HG03378 (cell line): ENCODE results near the gene CCDC92.

Experiments used
- ATAC-seq: cut with Tn5 transposase; IDR thresholded peaks from one replicate; pipeline ENCODE4 v1.9.1; 2021; ENCODE audit warnings: mild to moderate bottlenecking, moderate library complexity; ENCODE audit not compliant: unreplicated experiment

CCDC92 gene

DNA sequence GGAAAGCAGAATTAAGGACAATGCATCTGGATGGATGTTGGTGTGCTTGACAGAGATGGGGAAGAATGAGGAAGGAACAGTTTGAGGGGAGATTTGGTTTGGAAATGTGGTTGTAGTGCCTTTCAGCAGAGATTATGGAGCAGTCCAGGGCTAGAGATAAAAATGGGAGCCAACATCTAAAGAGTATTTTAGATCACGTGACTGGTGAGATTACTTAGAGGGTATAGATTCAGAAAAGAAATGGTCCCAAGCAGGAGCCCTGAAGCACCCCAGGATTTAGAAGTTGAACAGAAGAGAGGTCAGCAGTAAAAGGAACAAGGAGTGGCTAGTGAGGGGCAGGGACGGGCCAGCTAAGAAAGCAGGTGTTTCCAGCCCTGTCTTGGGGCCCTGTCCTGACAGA, 30.0 kb upstream of the CCDC92 start:
- ATAC-seq = no peak

GRCh38 chr12:124002021-124002644, 29.5 kb upstream of the CCDC92 start:
- no peak for ATAC-seq

- ATAC-seq = no peak
These were observed 28.7 kb upstream of the CCDC92 start for GRCh38 chr12:124001343-124001742.

GRCh38 chr12:124000111-124000510, 27.5 kb upstream of the CCDC92 start:
- ATAC-seq = no peak

- ATAC-seq = no peak
These were observed 26.3 kb upstream of the CCDC92 start for GRCh38 chr12:123998991-123999359.

DNA sequence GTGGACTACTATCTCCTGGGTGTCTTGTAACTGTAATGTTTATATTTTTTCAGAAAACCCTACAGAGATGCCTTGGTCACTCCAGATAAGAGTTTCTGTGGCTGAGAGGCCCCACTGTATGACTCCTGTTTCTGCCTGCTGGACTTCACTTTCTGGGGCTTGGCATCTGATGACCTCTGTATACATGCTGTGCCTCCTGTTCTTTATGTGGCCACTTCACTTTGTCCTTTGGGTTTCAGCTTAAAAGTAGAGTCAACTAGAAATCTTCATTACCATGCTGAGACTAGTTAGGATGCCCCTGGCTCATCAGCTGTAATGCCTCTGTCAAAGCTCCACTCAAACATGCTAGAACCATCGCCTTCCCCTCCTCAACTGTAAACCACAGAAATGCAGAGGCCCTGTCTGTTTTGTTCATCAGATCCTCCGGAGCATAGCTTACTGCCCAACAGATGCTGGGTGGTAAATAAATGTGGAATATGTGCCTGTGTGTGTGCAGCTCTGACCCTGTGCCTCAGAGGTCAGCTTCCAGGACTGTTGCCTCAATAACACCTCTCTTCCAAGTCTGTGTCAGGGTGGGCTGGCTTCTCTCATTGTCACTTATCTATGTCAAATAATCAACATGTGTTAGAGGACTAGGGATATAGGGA, 25.8 kb upstream of the CCDC92 start:
- ATAC-seq = no peak

- ATAC-seq = no peak
These were observed 25.3 kb upstream of the CCDC92 start for GRCh38 chr12:123997908-123998307.

- no peak for ATAC-seq
These were observed 24.6 kb upstream of the CCDC92 start for GRCh38 chr12:123997033-123997822.

GRCh38 chr12:123996581-123996980, 23.9 kb upstream of the CCDC92 start:
- ATAC-seq = no peak

- ATAC-seq = no peak
These were observed 22.6 kb upstream of the CCDC92 start for GRCh38 chr12:123995023-123995748.

DNA sequence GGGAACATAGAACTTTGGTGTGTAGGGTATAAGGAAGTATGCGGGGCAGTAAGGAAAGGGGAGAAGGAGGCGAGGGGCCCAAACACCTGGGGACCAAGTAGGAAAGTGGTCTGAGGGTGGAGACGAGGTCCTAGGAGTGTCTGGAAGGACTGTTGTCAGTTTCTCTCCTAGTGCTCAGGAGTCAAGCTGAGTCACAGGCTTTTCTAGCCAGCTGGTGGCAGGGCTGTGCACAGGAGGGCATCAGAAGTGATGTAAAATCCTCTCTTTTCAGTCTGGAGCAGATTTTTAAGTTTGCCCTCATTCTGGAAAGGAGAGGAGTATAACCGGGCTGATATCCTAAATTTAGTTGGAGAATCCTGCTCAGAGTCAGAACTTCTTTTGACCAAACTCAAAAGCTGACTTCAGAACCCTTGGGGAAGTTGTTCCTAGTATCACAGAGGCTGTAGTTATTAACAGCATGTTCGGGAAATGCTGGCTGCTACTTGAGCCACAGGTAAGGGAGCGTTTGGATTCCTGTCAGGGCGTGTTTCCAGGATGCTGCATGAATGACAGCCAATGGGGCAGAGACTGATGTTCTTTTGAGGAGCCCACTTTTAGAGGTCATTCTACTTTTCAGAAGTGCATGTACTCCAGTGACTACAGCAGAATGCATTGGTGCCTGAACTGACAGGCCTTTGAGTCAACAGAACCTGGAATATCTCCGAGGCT, 19.6 kb upstream of the CCDC92 start:
- no peak for ATAC-seq

DNA sequence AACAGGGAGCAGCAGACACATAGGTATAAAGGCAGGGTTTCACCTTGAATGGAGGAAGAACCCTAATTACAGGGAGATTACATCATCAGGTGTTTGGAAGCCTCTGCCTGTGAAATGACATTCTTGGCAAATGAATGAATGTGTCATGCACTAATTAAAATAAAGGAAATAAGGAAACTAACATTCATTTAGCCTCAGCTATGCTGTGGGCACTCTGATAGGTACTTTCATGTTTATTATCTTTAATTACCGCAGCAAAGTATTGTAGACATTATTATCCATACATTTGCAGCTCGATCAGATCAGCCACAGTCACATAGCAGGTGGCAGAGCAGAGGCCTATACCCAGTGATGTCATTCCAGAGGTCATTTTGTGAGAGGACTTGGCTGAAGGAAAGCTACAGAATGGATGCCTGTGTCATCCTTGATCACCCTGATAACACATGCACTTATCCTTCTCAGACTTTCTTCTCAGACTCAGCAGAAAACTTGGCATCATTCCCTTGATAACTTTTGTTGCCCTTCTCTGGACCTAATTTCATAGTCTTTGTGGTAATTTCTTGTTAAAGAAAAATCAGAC, 18.8 kb upstream of the CCDC92 start:
- ATAC-seq = no peak

DNA sequence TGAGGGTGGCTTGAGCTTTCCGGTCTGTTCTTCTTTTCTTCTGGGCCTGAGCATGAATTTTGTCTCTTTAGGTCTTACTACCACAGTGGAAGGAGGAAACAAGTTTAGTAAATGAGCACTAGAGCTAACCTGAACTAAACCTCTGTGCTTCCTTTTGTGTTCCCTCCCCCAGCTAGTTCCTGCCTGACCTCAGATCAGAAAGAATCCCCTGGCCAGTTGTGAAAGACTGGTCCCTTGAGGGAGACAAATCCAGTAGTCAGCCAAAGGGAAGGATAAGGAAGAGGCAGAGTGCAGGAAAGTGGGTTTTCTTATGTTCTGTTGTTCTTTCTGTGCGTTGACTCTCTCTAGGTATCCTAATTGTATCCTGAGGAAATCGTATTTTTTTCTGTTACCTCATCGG, 17.9 kb upstream of the CCDC92 start:
- ATAC-seq = no peak

DNA sequence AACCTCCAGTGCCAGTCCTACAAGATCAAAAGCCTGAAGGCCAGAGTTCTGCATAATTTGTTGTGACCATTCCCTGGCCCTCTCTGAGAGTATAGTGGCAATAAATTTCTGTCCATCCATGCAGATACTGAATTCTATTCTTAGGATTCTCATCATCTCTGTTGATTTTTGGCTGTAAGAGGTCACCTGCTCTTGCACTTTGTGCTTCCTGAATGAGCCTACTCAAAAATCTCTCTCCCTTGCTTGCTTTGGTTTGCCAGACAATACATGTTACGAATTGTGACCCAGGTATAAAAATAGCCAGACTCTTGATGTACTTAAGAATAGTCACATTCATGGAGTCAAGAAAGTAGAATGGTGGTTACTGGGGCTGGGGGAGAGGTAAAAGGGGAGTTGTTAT, 17.1 kb upstream of the CCDC92 start:
- ATAC-seq = no peak

GRCh38 chr12:123989168-123989567, 16.5 kb upstream of the CCDC92 start:
- ATAC-seq = no peak

- ATAC-seq = no peak
These were observed 14.4 kb upstream of the CCDC92 start for GRCh38 chr12:123987022-123987421.

DNA sequence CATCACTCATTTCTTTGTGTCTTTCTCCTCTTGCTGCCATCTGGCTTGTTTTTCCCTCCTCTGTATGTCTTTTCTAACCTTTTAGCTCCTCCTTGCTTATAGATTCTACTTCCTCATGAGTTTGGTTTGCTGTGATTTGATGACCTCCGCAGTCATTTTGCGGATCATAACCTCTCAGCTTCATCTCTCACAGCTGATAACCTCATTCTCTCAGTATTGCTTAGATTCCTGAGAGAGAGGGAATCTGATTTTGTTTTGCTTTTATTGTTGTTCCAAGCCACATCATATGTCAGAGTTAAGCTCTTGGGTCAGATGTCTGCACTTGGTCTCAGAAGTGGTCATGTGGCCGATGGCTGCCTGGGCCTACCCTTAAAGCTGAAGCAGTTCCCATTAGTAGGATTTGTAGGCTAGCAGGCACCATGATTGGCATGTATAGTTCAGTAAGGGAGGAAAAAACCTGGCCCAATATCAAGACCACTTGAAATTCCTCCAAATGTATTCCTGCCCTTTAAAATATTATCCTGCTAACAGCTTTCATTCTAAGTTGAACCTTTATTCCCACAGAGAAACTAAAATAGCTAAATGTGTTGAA, 13.8 kb upstream of the CCDC92 start:
- no peak for ATAC-seq

DNA sequence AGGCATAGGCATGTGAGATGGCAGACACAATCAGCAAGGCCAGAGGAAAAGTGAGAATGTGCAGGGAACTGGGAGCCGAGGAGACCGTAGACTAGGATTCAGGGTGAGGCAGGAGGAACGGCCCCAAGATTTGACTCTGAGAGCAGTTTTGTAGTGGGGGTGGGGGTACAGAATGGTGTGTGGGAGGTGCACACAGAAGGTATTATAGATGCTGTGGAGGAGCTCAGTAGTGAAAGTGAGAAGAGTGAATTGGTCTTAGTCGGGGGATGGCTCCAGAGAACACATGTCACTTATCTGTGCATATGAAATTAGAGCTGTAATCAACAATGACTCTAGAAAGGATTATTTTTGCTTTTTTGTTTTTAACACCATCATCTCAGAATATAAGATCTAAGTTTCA, 12.3 kb upstream of the CCDC92 start:
- ATAC-seq = no peak

GRCh38 chr12:123983822-123984485, 11.3 kb upstream of the CCDC92 start:
- no peak for ATAC-seq

GRCh38 chr12:123982269-123982668, 9.6 kb upstream of the CCDC92 start:
- ATAC-seq = no peak
